ENCODE results near the gene COG1.
"Not testable (repeated sequence)": the region's sequence is repeated elsewhere in the genome, so short reads cannot be mapped to it uniquely, and the experiment has no call there.

The COG1 gene

DNA sequence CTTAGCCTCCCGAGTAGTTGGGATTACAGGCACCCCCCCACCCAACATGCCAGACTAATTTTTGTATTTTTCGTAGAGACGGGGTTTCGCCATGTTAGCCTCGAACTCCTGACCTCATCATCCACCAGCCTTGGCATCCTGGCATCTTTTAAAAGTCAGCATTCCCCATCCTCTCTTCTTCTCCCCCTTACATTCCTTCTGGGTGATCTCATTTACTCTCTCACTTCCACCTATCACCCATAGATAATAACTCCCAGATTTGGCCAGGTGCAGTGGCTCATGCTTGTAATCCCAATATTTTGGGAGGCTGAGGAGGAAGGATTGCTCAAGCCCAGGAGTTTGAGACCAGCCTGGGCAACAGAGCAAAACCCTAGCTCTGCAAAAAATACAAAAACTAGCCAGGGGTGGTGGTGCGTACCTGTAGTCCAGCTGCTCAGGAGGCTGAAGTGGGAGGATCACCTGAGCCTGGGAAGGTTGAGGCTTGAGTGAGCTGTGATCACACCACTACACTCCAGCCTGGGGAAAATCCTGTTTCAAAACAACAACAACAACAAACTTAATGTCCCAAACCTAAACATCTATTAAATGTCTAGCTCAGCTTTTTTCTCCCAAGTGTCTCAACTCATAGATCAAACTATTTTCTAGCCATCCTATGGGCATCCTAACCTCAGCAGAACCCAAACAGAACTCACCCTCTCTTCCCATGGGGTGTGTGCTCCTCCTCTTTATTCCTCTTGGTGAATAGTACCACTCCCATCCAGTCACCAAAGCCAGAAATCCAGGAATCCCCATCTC, 44.1 kb upstream of the COG1 start:
- no peak overlapping the region for H3K27ac ChIP-seq (ENCODE audit: low read length)
- no peaks in the 10 kb centered on the region for H3K79me2 ChIP-seq (ENCODE audit: low read length)
- no peaks in the 10 kb centered on the region for H3K9me2 ChIP-seq (replicated peaks; ENCODE audit: insufficient read depth, low read length)
- peaks cover 3% of the 10 kb centered on the region; the same call in 1 of the 2 replicates for H3K4me1 ChIP-seq (ENCODE audit: low read length)
- H3F3A ChIP-seq (ENCODE audit: insufficient read depth, low read length), result no peaks in the 10 kb centered on the region
- TF ChIP-seq CTCF (IDR thresholded peaks at IDR 0.05; ENCODE audit: low read length) (no peak), EZH2 (optimal IDR thresholded peaks at IDR 0.05; ENCODE audit: low read depth, low read length) (no peak)
- no peak overlapping the region for H3K4me3 ChIP-seq (ENCODE audit: low read length)
- no peaks in the 10 kb centered on the region for H3K27me3 ChIP-seq (replicated peaks; ENCODE audit: insufficient read depth, low read length)
- no peak overlapping the region for H3K9ac ChIP-seq (ENCODE audit: low read length)
- no peak overlapping the region for H3K4me2 ChIP-seq (ENCODE audit: low read depth, low read length)
- no peaks in the 10 kb centered on the region for H3K9me3 ChIP-seq (replicated peaks; ENCODE audit: insufficient read depth, low read length)
- H3K36me3 ChIP-seq (replicated peaks; ENCODE audit: insufficient read depth, low read length), result no peaks in the 10 kb centered on the region
- DNase-seq, result no peak
- no peaks in the 10 kb centered on the region for H4K20me1 ChIP-seq (ENCODE audit: insufficient read depth, low read length)
- H2AFZ ChIP-seq (ENCODE audit: low read length), result no peak overlapping the region

DNA sequence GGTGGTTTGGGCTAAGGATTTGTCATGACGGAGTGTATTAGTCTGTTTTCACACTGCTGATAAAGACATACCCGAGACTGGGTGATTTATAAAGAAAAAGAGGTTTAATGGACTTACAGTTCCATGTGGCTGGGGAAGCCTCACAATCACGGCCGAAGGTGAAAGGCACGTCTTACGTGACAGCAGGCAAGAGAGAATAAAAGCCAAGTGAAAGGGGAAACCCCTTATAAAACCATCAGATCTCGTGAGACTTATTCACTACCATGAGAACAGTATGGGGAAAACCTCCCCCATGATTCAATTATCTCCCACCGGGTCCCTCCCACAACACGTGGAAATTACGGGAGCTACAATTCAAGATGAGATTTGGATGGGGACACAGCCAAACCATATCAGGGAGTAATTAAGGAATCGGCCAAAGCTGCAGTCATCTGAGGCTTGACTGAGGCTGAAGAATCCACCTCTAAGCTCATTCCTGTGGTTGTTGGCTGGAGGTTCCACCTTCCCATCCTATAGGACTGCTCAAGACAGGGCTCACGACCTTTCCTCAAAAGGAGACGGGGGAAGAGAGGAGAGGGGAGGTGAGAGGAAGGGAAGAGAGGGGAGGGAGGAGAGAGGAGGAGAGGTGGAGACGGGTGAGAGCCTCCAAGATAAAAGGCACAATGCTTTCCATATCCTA, 42.1 kb upstream of the COG1 start:
- H3K9me2 ChIP-seq (replicated peaks; ENCODE audit: insufficient read depth, low read length); H3F3A ChIP-seq (ENCODE audit: insufficient read depth, low read length); H3K36me3 ChIP-seq (replicated peaks; ENCODE audit: insufficient read depth, low read length); H3K4me3 ChIP-seq (ENCODE audit: low read length); DNase-seq; H3K9me3 ChIP-seq (replicated peaks; ENCODE audit: insufficient read depth, low read length); H3K27me3 ChIP-seq (replicated peaks; ENCODE audit: insufficient read depth, low read length); H4K20me1 ChIP-seq (ENCODE audit: insufficient read depth, low read length); H3K4me1 ChIP-seq (ENCODE audit: low read length); H3K4me2 ChIP-seq (ENCODE audit: low read depth, low read length); H2AFZ ChIP-seq (ENCODE audit: low read length); H3K79me2 ChIP-seq (ENCODE audit: low read length); H3K27ac ChIP-seq (ENCODE audit: low read length); H3K9ac ChIP-seq (ENCODE audit: low read length): not testable (repeated sequence)

GRCh38 chr17:73151916-73152632, 40.8 kb upstream of the COG1 start:
- no peak overlapping the region for H3K9ac ChIP-seq (ENCODE audit: low read length)
- H3K9me3 ChIP-seq (replicated peaks; ENCODE audit: insufficient read depth, low read length), result no peaks in the 10 kb centered on the region
- H3K27ac ChIP-seq (ENCODE audit: low read length), result no peak overlapping the region
- no peak overlapping the region for H2AFZ ChIP-seq (ENCODE audit: low read length)
- peaks cover 7% of the 10 kb centered on the region for H3K4me1 ChIP-seq (ENCODE audit: low read length)
- H3K27me3 ChIP-seq (replicated peaks; ENCODE audit: insufficient read depth, low read length), result no peaks in the 10 kb centered on the region
- no peaks in the 10 kb centered on the region for H3K9me2 ChIP-seq (replicated peaks; ENCODE audit: insufficient read depth, low read length)
- no peak for TF ChIP-seq CTCF (IDR thresholded peaks at IDR 0.05; ENCODE audit: low read length)
- TF ChIP-seq EZH2 (optimal IDR thresholded peaks at IDR 0.05; ENCODE audit: low read depth, low read length), result no peak
- no peak for TF ChIP-seq EZH2phosphoT487 (IDR thresholded peaks at IDR 0.05; ENCODE audit: low read length)
- no peaks in the 10 kb centered on the region for H3K79me2 ChIP-seq (ENCODE audit: low read length)
- no peak for DNase-seq
- H3K4me3 ChIP-seq (ENCODE audit: low read length), result no peak overlapping the region
- H3K36me3 ChIP-seq (replicated peaks; ENCODE audit: insufficient read depth, low read length), result no peaks in the 10 kb centered on the region
- no peak overlapping the region for H3K4me2 ChIP-seq (ENCODE audit: low read depth, low read length)
- no peaks in the 10 kb centered on the region for H3F3A ChIP-seq (ENCODE audit: insufficient read depth, low read length)
- H4K20me1 ChIP-seq (ENCODE audit: insufficient read depth, low read length), result no peaks in the 10 kb centered on the region
